Measurements from ENCODE around the gene MTA3.
A peak's percentile ranks its signal among the peaks of the same experiment; 100 is the strongest.

MTA3 gene

DNA sequence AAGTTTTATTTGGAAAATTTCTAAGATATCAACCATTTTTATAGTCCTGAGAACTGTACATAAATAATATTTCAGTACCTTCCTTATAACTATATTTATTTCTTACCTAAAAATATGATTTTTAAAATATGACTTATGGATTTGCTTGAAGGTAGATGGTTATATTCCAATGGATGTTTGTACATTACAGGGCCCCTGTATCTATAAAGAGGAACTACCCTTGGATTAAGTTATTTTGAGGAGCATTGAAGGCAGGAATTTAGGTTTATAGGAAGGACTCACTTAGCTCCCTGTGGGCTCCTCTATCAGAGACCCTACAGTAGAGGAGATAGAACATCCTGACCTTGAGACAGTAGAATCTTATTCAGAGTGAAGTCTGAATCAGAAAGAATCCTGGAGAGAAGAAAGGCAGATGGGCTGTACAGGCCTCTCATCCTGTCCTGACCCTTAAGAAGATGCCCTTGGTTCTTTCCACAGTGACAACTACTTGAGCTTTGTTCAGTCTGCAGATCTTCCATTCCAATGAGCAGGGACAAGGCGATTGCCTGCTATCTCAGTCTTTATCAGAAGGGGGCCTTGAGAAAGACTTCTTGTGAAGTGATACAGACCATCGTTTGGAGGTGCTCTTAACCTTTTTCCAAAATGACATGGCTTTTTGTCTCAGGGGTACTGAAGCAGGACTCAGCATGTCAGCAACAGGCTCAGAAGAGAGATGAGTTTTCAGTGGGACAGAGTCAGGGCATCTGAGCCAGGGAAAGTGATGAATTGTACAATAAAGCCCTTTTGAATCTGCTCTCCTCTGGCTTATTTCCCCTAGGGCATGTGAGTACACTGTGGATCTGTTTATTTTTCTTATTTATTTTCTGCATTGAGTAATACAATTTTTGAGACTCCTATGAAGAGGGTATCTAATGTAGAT lies 174.6 kb downstream of the MTA3 start:
- no peak for DNase-seq

GRCh38 chr2:42743659-42743990 lies 175.2 kb downstream of the MTA3 start:
- no peak for DNase-seq

DNA sequence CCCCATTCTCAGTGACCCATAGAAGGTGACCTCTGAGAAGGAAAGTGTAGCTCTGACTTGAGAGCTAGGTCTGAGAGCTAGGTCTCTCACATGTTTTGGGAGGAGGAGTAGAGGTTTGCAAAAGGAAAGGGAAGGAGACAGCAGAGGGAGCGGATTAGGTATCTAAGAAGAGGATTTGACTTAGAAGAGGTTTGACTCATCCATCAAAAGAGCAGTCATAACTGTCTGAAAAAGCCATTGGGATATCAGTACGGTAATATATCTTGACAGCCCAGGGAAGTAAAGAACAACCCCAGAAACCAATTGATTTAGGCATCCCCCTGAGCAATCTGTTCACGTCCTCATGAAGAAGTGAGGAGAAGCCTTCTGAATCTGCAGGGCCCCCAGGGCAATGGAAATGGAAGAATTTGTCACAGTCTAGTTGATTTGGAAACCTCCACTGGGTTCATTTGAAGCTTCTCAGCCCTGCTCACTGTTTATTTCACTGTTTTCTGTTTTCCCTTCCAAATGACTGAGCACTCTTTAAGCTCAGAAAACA lies 176.2 kb downstream of the MTA3 start:
- DNase-seq, result no peak

- no peak for DNase-seq
Measured at GRCh38 chr2:42747422-42747821, 179.0 kb downstream of the MTA3 start.

GRCh38 chr2:42748840-42749239 lies 180.4 kb downstream of the MTA3 start:
- DNase-seq, result no peak

- DNase-seq, result peak; percentile 96
Measured at GRCh38 chr2:42752314-42752713, 183.9 kb downstream of the MTA3 start.

GRCh38 chr2:42752816-42753813 lies 184.7 kb downstream of the MTA3 start:
- peak; percentile 81 for DNase-seq

GRCh38 chr2:42754021-42754775 lies 185.8 kb downstream of the MTA3 start:
- no peak for DNase-seq

DNA sequence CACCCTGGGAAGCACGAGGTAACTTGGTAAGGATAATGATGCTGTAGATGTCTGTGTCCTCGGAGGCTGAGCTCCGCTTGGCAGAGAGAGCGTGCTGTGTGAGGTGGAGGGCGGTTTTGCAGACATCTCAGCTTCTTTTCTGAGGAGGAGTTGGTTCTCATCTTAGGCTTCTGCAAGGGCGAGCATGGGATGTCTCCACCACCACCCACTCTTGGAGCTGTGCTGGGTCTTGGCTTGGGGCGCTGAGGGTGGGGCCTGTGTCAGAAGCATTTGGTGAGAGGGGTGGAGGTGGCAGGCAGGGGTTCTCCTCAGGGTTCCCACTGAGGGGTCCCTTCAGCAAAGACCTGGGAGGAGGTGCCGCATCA lies 186.3 kb downstream of the MTA3 start:
- peak; percentile 62 for DNase-seq

- DNase-seq, result peak; percentile 89
Measured at GRCh38 chr2:42755191-42755880, 186.9 kb downstream of the MTA3 start.

- no peak for DNase-seq
Measured at GRCh38 chr2:42756150-42756775, 187.8 kb downstream of the MTA3 start.

DNA sequence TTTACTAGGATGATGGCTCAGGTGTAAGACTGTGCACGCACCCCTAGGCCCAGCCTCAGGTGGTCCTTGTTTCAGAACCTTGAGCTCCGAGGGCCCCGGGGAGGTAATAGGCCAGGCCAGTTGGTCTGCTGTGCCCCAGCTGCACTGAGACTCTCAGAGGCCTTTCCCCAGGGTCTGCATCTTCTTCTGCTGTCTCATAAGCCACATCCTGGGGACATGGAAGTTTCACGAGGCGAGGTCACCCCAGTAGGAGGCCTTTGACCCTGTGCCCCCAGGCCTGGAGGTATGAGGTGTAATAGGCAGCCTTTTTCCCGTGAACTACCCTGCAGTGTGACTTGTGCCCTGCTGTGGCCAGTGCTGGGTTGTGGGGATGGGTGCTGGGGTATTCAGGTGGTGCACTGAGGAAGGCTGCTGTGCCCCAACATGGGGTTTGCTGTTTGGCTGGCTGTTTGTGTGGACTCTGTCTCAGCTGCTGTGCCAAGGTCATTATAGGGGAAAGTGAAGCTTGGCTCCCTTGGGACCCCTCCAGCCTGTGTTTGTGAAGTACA lies 188.6 kb downstream of the MTA3 start:
- no peak for DNase-seq

GRCh38 chr2:42757981-42758740 lies 189.7 kb downstream of the MTA3 start:
- no peak for DNase-seq

DNA sequence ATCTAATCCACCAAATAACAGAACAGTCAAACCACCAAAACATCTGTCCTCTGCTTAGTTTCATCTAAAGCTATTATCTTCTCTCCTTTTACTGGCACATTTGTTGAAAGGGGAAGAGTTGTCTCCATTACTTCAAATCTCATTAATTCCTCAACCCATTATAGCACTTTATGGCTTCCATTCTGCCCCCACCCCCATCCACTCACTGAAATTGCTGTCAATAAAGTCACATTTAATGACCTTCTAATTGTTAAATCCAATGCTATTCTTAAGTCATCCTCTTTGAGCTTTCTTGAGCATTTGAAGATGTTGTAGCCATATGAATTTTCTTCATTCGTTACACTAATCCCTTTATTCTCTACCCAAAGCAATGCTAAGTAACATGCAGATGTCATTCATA lies 190.3 kb downstream of the MTA3 start:
- DNase-seq, result no peak

DNA sequence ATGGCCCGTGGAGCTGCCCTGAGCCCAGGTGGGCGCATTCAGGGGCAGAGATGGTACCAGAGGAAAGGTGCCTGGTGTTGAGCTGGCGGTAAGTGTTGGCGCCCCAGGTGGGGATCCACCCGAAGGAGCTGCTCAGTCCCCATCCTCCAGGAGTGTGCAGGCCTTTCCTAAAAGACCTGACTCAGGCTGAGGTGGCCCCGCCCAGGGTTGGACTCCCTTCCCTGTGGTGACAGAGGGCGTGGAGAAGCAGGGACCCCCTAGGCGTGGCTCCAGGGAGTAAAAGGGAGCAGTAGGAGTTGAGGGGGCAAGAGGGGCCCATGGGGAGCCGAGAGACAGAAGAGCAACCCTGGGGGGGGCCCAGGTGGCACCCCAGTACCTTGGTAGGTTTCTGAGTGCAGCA lies 193.1 kb downstream of the MTA3 start:
- no peak for DNase-seq

DNA sequence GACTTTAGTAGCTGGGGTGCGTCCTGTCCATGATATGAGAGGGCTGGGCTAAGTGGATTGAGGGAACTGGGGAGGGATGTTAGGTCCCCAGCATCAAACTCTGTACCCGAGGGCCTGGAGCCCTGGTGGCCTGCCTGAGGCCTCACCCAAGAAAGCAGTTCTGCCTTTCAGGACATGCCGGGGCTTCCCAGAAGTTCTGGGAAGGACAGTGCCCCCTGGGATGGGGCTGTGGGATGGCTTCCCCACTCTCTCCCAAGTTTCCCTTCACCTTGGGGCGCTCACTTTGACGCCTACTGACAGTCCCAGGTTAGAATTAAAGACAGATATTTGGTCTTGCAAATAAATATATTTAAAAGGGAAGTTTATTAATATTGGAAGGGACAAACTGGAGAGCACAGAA lies 193.7 kb downstream of the MTA3 start:
- no peak for DNase-seq

DNA sequence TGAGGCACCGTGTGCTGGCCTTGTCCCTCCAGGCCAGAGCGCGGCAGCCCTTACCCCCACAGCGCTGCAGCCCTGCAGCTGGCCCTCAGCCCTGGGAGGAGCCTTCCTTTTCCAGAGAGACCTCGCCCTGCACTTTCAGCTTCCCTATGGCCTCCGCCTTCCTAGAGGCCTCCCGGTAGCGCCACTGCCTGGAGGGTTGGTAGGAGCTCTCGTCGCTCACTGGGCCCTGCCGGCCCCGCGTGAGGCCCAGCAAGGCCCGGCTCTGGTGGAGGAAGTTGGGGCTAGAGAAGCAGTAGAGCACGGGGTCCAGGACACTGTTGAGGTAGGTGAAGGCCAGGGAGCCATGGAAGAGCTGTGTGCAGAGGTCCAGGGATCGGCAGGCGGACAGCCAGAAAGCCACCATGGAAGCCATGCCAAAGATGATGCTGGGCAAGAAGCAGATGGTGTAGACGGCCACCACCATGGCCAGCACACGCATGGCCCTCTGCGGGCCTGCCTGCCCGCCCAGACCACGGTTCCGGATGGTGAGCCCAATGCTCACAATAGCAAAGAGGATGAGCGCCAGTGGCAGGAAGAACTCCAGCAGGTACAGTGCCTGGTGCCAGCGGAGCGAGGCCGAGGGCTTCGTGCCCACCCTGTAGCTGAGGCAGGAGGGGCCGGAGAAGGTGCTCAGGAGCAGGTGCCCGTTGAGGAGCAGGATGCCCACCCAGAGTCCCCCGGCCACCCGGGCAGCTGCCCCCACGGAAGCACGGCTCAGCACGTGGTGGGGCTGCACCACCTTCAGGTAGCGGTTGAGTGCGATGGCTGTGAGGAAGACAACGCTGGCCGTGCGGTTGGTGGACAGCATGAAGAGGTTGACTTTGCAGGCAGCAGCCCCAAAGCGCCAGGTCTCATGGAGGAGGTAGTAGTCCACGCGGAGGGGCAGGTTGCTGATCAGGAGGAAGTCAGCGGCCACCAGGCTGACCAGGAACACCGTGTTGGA lies 194.7 kb downstream of the MTA3 start:
- DNase-seq, result no peak

DNA sequence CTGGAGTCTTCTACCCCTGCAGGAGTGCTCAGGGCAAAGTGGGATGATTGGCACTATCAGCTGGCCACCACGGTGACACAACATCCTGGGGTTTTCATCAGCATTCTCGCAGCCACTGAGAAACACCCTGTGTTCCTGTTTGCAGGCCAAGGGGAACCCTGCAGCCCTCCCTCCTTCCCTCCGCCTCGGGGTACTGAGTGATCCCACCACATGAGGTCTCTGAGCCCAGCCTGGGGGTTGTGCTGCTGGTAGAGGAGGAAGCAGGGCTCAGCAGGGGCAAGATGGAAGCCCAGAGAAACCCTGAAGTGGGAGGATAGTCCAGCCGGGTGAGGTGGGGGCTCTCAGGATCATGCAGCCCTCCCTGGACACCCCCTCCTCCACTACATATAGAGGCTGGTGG lies 195.7 kb downstream of the MTA3 start, which contains the start of gene OXER1:
Gene OXER1 (minus strand): TSS at position 40 of the 400 bp plus-strand sequence. CDS start 73 bp downstream, outside the sequence.
- DNase-seq, result peak; percentile 77

- no peak for DNase-seq
Measured at GRCh38 chr2:42764901-42765300, 196.5 kb downstream of the MTA3 start.

Data from inflammatory macrophage treated with lipopolysaccharide for 4 hours (primary cell).